Epidermal melanocyte (primary cell): ENCODE data around the gene HOXD1.

Source experiments
- DNase-seq: peaks from one replicate; pipeline ENCODE4 v3.0.0; 2011; ENCODE audit warnings: low spot score; ENCODE audit not compliant: insufficient read length

The HOXD1 gene

GRCh38 chr2:176187899-176188773 lies at the start of gene HOXD1:
Gene HOXD1 (plus strand): TSS chr2:176188668. CDS start chr2:176188802, 134 bp downstream.
- peak; percentile 75 for DNase-seq

- DNase-seq = no peak
Observed at GRCh38 chr2:176138923-176139660, 49.4 kb upstream of the HOXD1 start.

GRCh38 chr2:176139661-176140512 lies 48.6 kb upstream of the HOXD1 start:
- no peak for DNase-seq

GRCh38 chr2:176140513-176141317 lies 47.8 kb upstream of the HOXD1 start:
- DNase-seq = peak; percentile 84

- DNase-seq = no peak
Observed at GRCh38 chr2:176142281-176142680, 46.2 kb upstream of the HOXD1 start.

GRCh38 chr2:176145085-176145969 lies 43.1 kb upstream of the HOXD1 start:
- DNase-seq = no peak

- no peak for DNase-seq
Observed at GRCh38 chr2:176146101-176146500, 42.4 kb upstream of the HOXD1 start.

- no peak for DNase-seq
Observed at GRCh38 chr2:176146645-176147044, 41.8 kb upstream of the HOXD1 start.

GRCh38 chr2:176147210-176147799 lies 41.2 kb upstream of the HOXD1 start:
- DNase-seq = no peak

- no peak for DNase-seq
Observed at GRCh38 chr2:176147800-176148496, 40.5 kb upstream of the HOXD1 start.

GRCh38 chr2:176148751-176149421 lies 39.6 kb upstream of the HOXD1 start:
- no peak for DNase-seq

- DNase-seq = no peak
Observed at GRCh38 chr2:176149481-176149938, 39.0 kb upstream of the HOXD1 start.

GRCh38 chr2:176149939-176150583 lies 38.4 kb upstream of the HOXD1 start:
- no peak for DNase-seq

GRCh38 chr2:176150584-176151441 lies 37.7 kb upstream of the HOXD1 start:
- no peak for DNase-seq

GRCh38 chr2:176151442-176152287 lies 36.8 kb upstream of the HOXD1 start, which contains the start of gene HOXD4:
Gene HOXD4 (plus strand): TSS chr2:176151550. CDS start chr2:176151634, 84 bp downstream.
- no peak for DNase-seq
